Stomach smooth muscle (tissue), 2 donors: ENCODE results near the gene MYPN.

ENCODE experiments used
- H3K27ac ChIP-seq: one replicate; pipeline ENCODE4 v1.7.0; 2013; ENCODE audit warnings: mild to moderate bottlenecking, low read length, inconsistent platforms
- H3K27me3 ChIP-seq, 2 donors: one replicate each; pipeline ENCODE4 v1.7.0; 2013; ENCODE audit warnings: low read length in 2 of 2; ENCODE audit not compliant: insufficient read depth in 2 of 2, control insufficient read depth in 1 of 2
- H3K36me3 ChIP-seq, 2 donors: one replicate each; pipeline ENCODE4 v1.7.0; 2013; ENCODE audit warnings: low read length in 2 of 2; ENCODE audit not compliant: control insufficient read depth in 2 of 2, insufficient read depth in 2 of 2
- H3K4me1 ChIP-seq: one replicate; pipeline ENCODE4 v1.7.0; 2013; ENCODE audit warnings: low read length; ENCODE audit not compliant: control insufficient read depth, insufficient read depth
- H3K4me3 ChIP-seq, 2 donors: one replicate each; pipeline ENCODE4 v1.7.0; 2013; ENCODE audit warnings: low read length in 2 of 2
- H3K9ac ChIP-seq, 2 donors: one replicate each; pipeline ENCODE4 v1.7.0; 2013; ENCODE audit warnings: low read length in 2 of 2, mild to moderate bottlenecking in 1 of 2
- H3K9me3 ChIP-seq, 2 donors: one replicate each; pipeline ENCODE4 v1.7.0; 2013; ENCODE audit warnings: low read length in 2 of 2; ENCODE audit not compliant: control insufficient read depth in 2 of 2
- donor health status: healthy.
- donor health status: Pancreatic carcinoma.

Gene MYPN

DNA sequence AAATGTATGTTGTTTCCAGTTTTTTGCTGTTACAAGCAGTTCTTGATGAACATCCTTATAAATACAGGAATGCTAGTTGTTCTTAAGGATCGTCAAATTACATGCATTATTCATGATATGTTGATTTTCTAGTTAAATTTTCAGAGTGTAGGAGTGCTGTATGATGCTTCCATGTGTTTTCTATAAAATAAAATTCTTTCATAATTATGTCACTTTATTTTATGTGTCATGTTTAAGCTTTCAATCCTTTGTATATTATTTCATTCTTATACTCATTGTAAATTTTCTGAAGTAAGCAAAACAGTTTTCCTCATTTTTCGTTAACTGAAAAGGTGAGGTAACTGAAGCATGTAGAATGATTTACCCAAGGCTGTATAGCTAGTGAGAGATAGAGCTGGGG, 16.8 kb upstream of the MYPN start:
- Histone ChIP-seq H3K9ac (no peak overlapping the region), H3K4me3 (no peak overlapping the region), H3K4me1 (no peaks in the 10 kb centered on the region), H3K27me3 (no peaks in the 10 kb centered on the region), H3K27ac (no peak overlapping the region), H3K9me3 (no peaks in the 10 kb centered on the region), H3K36me3 (no peaks in the 10 kb centered on the region)

DNA sequence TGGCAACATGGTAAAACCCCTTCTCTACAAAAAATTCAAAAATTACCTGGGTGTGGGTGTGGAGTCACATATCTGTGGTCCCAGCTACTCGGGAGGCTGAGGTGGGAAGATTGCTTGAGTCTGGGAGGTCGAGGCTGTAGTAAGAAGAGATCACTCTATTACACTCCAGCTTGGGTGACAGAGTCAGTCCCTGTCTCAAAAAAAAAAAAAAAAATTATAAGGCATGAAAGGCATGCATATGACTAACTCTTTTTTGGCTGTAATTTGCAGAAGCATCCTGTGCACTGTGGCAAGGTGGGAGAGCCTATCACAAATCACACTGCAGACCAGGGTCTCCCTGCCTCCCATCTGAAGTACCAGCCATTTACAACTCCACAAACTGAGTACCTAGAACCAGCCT, 14.1 kb upstream of the MYPN start:
- Histone ChIP-seq H3K36me3 (no peaks in the 10 kb centered on the region), H3K4me1 (no peaks in the 10 kb centered on the region), H3K9ac (no peak overlapping the region), H3K9me3 (no peaks in the 10 kb centered on the region), H3K27me3 (no peaks in the 10 kb centered on the region), H3K4me3 (no peak overlapping the region), H3K27ac (no peak overlapping the region)

DNA sequence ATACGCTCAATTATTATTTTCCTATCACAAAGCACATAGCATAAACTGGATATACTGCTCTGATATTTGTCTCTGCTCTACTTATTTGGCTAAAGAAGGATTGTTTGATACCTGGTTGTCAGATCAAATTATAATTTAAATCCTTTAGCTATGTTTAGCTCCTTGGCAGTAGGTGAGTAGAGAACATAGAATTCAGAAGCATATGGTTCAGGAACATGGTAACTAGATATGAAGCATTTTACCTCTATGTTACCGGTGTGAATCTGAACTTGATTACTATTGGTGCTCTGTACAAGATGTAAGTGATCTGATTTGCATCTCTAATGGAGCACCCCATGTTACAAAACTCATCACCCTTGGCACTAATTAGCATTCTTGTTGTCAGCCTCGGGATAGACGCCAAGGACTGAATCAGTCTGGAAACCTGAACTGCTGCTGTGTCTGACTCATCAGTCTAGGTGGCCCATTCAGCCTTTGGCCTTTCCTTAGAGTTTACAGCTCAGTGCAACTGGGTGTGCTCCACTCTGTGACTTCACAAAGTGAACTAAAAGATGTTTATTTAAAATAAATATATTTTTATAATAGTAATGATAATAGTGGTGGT, 12.3 kb upstream of the MYPN start:
- Histone ChIP-seq H3K36me3 (no peaks in the 10 kb centered on the region), H3K27ac (no peak overlapping the region), H3K9ac (no peak overlapping the region)

DNA sequence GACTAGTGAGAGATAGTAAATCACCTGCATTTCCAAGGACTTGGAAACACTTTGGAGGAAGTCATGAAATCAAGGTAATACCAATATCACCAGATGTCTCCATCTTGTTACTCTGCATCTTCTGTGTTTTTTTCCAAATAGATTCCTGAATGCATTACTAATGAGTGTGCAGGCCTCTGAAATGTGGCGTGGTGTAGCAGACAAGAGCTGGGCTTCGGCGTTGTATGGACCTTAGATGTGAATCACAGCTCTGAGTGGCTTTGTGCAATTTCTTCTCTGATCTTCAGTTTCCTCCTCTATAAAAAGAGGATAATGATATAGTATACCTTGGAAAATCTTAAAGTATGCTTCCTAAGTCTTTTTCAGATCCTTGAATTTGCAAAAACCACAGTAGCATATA, 9.6 kb upstream of the MYPN start:
- H3K4me3 ChIP-seq: no peak overlapping the region
- H3K4me1 ChIP-seq: no peaks in the 10 kb centered on the region
- H3K27ac ChIP-seq: no peak overlapping the region
- H3K36me3 ChIP-seq: no peaks in the 10 kb centered on the region
- no peak overlapping the region for H3K9ac ChIP-seq
- no peaks in the 10 kb centered on the region for H3K27me3 ChIP-seq
- H3K9me3 ChIP-seq: no peaks in the 10 kb centered on the region

More for the DNA sequence above, 12.3 kb upstream of the MYPN start:
- Histone ChIP-seq H3K4me3 (no peak overlapping the region), H3K27me3 (no peaks in the 10 kb centered on the region), H3K4me1 (no peaks in the 10 kb centered on the region), H3K9me3 (no peaks in the 10 kb centered on the region)

DNA sequence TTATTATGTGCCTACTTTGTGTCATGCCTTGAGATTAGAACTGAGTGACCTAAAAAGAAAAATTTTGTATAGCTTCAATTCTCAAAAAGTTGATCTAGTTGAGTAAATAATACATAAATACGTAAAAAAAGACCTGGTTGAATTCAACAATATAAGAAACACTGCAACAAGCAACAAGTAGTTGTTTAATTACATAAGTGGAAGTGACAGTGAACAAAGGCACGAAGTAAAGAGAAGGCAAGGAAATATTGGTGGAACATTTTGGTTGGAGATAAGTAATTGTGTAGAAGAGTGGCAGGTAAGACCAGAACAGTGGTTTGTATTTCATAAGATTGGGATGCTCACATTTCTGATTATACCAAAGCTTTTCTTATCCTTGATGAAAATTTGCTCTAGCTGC, 8.2 kb upstream of the MYPN start:
- Histone ChIP-seq H3K27me3 (no peaks in the 10 kb centered on the region), H3K27ac (no peak overlapping the region), H3K9me3 (no peaks in the 10 kb centered on the region)

DNA sequence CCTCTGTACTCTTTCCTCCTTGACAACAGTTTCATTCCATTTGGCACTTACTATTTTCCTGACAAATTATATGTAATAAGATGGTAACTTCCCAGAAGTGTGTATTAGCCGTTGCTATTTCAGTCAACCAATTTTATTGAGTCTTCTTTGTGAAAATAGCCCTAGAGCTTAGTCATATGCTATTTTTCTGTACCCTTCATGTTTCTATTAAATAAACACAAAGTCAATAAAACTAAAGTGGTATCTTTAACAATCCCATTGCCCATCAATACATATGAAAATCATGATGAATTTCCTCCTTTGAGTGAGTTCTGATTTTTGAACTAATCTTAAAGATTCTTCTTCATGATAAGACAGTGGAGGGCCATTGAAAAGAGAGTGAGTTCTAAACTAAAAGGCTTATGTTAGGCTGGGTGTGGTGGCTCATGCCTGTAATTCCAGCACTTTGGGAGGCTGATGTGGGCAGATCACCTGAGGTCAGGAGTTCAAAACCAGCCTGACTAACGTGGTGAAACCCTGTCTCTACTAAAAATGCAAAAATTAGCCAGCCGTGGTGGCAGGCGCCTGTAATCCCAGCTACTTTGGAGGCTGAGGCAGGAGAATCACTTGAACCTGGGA, 5.9 kb upstream of the MYPN start:
- Histone ChIP-seq H3K9ac (no peak overlapping the region), H3K4me3 (no peak overlapping the region), H3K27me3 (no peaks in the 10 kb centered on the region), H3K36me3 (no peaks in the 10 kb centered on the region), H3K4me1 (no peaks in the 10 kb centered on the region), H3K27ac (no peak overlapping the region), H3K9me3 (no peaks in the 10 kb centered on the region)

More for the DNA sequence above, 8.2 kb upstream of the MYPN start:
- no peaks in the 10 kb centered on the region for H3K36me3 ChIP-seq
- no peak overlapping the region for H3K9ac ChIP-seq
- H3K4me3 ChIP-seq: no peak overlapping the region
- no peaks in the 10 kb centered on the region for H3K4me1 ChIP-seq

DNA sequence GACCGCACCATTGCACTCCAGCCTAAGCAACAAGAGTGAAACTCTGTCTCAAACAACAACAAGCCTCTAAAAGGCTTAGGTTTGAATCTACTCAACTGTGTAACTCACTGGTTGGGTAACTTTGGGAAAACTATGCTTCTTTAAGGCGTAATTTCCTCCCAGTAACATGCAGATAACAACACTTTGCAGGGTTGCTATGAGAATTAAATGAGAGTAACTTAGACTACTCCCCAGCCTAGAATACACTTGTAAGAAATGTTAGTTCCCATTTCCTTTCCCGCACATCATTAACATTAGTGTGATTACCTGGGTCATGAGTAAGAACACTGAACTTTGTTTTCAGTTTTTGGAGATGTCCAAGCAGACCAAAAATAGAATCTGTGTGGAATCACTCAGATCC, 5.4 kb upstream of the MYPN start:
- Histone ChIP-seq H3K4me3 (no peak overlapping the region), H3K36me3 (no peaks in the 10 kb centered on the region), H3K9ac (no peak overlapping the region), H3K27ac (no peak overlapping the region), H3K9me3 (no peaks in the 10 kb centered on the region), H3K27me3 (no peaks in the 10 kb centered on the region), H3K4me1 (no peaks in the 10 kb centered on the region)

GRCh38 chr10:68105820-68106219, 3.5 kb upstream of the MYPN start:
- Histone ChIP-seq H3K9ac (no peak overlapping the region), H3K36me3 (no peaks in the 10 kb centered on the region), H3K4me1 (no peaks in the 10 kb centered on the region), H3K4me3 (no peak overlapping the region), H3K27me3 (no peaks in the 10 kb centered on the region), H3K27ac (no peak overlapping the region), H3K9me3 (no peaks in the 10 kb centered on the region)

GRCh38 chr10:68106656-68107055, 2.6 kb upstream of the MYPN start:
- no peak overlapping the region for H3K27ac ChIP-seq

GRCh38 chr10:68107651-68108050, 1.6 kb upstream of the MYPN start:
- H3K27ac ChIP-seq: no peak overlapping the region
- H3K4me3 ChIP-seq: no peak overlapping the region
- no peak overlapping the region for H3K9ac ChIP-seq

More at GRCh38 chr10:68106656-68107055, 2.6 kb upstream of the MYPN start:
- no peaks in the 10 kb centered on the region for H3K36me3 ChIP-seq
- H3K4me1 ChIP-seq: no peaks in the 10 kb centered on the region
- H3K27me3 ChIP-seq: no peaks in the 10 kb centered on the region
- no peaks in the 10 kb centered on the region for H3K9me3 ChIP-seq
- H3K9ac ChIP-seq: no peak overlapping the region
- no peak overlapping the region for H3K4me3 ChIP-seq

DNA sequence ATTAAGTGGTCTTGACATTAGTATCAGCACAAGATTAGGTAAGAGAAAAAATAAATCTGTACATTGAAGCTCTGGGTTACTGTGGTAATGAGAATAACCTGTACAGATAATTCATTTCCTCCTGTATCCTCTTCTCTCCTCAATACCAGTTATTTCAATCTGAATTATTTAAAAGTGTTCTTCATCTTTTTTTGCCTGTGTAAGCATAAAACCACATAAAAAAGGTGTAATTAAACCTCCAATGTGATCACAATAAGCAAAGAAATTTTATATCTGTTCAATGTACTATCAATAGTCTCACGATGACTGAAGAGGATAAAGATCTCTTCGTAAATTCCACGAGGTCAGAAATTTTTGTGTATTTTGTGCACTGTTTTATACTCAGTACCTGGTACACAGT, 1.2 kb upstream of the MYPN start:
- Histone ChIP-seq H3K27ac (no peak overlapping the region), H3K9ac (no peak overlapping the region)

More at GRCh38 chr10:68107651-68108050, 1.6 kb upstream of the MYPN start:
- Histone ChIP-seq H3K9me3 (no peaks in the 10 kb centered on the region), H3K27me3 (no peaks in the 10 kb centered on the region), H3K36me3 (no peaks in the 10 kb centered on the region), H3K4me1 (no peaks in the 10 kb centered on the region)

More for the DNA sequence above, 1.2 kb upstream of the MYPN start:
- Histone ChIP-seq H3K27me3 (no peaks in the 10 kb centered on the region), H3K36me3 (no peaks in the 10 kb centered on the region), H3K9me3 (no peaks in the 10 kb centered on the region), H3K4me3 (no peak overlapping the region), H3K4me1 (no peaks in the 10 kb centered on the region)
